Upper lobe of left lung (tissue), 6 donors: ENCODE measurements around the gene DISC1. TPM values are rescaled to one million over a fixed set of nuclear protein-coding genes. Genes with fewer than 3 reads are reported as not detected.
A peak's percentile ranks its signal among the peaks of the same experiment; 100 is the strongest.

ENCODE experiments used
- ATAC-seq, 2 donors: fragments of 200-7000 bp; cut with Tn5 transposase; one replicate each; pipeline ENCODE4 v1.9.1; 2022; ENCODE audit warnings: mild to moderate bottlenecking in 2 of 2, moderate library complexity in 2 of 2; ENCODE audit not compliant: low FRiP score in 2 of 2
- DNase-seq, 2 donors: peaks; one replicate each; pipeline ENCODE4 v3.0.0-alpha.2; 2019 to 2020
- H3K27ac ChIP-seq, 4 donors: fragments of 200-600 bp; sonication (generic); one replicate each; pipeline ENCODE4 v1.5.1; 2016 to 2019
- H3K27me3 ChIP-seq, 4 donors: fragments of 200-600 bp; sonication (generic); one replicate each; pipeline ENCODE4 v1.5.1; 2017 to 2019
- H3K36me3 ChIP-seq, 4 donors: fragments of 200-600 bp; sonication (generic); one replicate each; pipeline ENCODE4 v1.5.1; 2016 to 2019
- H3K4me1 ChIP-seq, 4 donors: fragments of 200-600 bp; sonication (generic); one replicate each; pipeline ENCODE4 v1.5.1; 2018 to 2019
- H3K4me3 ChIP-seq, 4 donors: fragments of 200-600 bp; sonication (generic); one replicate each; pipeline ENCODE4 v1.5.1; 2017 to 2019; ENCODE audit warnings: mild to moderate bottlenecking in 2 of 4, moderate library complexity in 1 of 4
- H3K9me3 ChIP-seq, 4 donors: fragments of 200-600 bp; sonication (generic); one replicate each; pipeline ENCODE4 v1.5.1; 2018 to 2019
- EP300 ChIP-seq, 4 donors: sonication (generic); formaldehyde crosslinking; IDR thresholded peaks; one replicate each; pipeline ENCODE4 v1.5.1; 2017; ENCODE audit warnings: antibody characterized with exemption in 4 of 4, control low read depth in 2 of 4
- POLR2A ChIP-seq, 4 donors: fragments of 450-650 bp; IDR thresholded peaks; one replicate each; pipeline ENCODE4 v1.5.1; 2016 to 2017; ENCODE audit warnings: antibody characterized with exemption in 4 of 4, mild to moderate bottlenecking in 2 of 4
- POLR2AphosphoS5 ChIP-seq, 2 donors: sonication (generic); formaldehyde crosslinking; IDR thresholded peaks; one replicate each; pipeline ENCODE4 v1.5.1; 2017; ENCODE audit warnings: antibody characterized with exemption in 2 of 2
- WGBS, 2 donors: methylation state at CpG; one replicate each; pipeline ENCODE4 v1.1.5; 2017 to 2018; 5-methylcytosine and 5-hydroxymethylcytosine counted together
- total RNA-seq, 6 donors: library from RNA; depleted of rRNA in 4 of 6; stranded (reverse); fragments of >200 nt in 4 of 6; gene quantifications; one replicate each; pipeline versions ENCODE4 v1.1.0 to v1.2.1, GENCODE V29; 2016 to 2021
- TF ChIP-seq, protein P1 (sequence below), 6 experiments: fragments of 450-650 bp in 4 of 6; fragments of 200-600 bp in 2 of 6; sonication (generic) in 2 of 6; IDR thresholded peaks; one replicate each; pipeline ENCODE4 v1.5.1; 2016 to 2019; ENCODE audit warnings: antibody characterized with exemption in 6 of 6
- donor health status: DM: no; HTN: no; CAD: no; lungs with moderate emphysema.
- donor health status: DM: no; HTN: yes; CAD: no; lungs with severe emphysema.

The DISC1 gene
- total RNA-seq, 6 donors from 2014 or later, result 6.1 to 16.8 (median 10.5) TPM

GRCh38 chr1:231924180-231924579, 297.6 kb downstream of the DISC1 start:
- no peak for DNase-seq
- no peak overlapping the region for H3K4me3 ChIP-seq
- no peak overlapping the region for H3K27ac ChIP-seq
- no peaks in the 10 kb centered on the region for H3K27me3 ChIP-seq
- ATAC-seq, result no peak
- TF ChIP-seq, protein P1, sequence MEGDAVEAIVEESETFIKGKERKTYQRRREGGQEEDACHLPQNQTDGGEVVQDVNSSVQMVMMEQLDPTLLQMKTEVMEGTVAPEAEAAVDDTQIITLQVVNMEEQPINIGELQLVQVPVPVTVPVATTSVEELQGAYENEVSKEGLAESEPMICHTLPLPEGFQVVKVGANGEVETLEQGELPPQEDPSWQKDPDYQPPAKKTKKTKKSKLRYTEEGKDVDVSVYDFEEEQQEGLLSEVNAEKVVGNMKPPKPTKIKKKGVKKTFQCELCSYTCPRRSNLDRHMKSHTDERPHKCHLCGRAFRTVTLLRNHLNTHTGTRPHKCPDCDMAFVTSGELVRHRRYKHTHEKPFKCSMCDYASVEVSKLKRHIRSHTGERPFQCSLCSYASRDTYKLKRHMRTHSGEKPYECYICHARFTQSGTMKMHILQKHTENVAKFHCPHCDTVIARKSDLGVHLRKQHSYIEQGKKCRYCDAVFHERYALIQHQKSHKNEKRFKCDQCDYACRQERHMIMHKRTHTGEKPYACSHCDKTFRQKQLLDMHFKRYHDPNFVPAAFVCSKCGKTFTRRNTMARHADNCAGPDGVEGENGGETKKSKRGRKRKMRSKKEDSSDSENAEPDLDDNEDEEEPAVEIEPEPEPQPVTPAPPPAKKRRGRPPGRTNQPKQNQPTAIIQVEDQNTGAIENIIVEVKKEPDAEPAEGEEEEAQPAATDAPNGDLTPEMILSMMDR (IDR thresholded peaks at IDR 0.05), result no peak
- TF ChIP-seq EP300 (IDR thresholded peaks at IDR 0.05) (no peak), POLR2AphosphoS5 (IDR thresholded peaks at IDR 0.05) (no peak), POLR2A (IDR thresholded peaks at IDR 0.05) (no peak)
- H3K4me1 ChIP-seq, result peaks cover 6 to 12% (median 11%) of the 10 kb centered on the region in 4 donors
- no peaks in the 10 kb centered on the region for H3K36me3 ChIP-seq
- no peaks in the 10 kb centered on the region for H3K9me3 ChIP-seq
- WGBS, 2 donors, result 68 to 72% methylated on average over 7 of the region's 7 CpGs

- Histone ChIP-seq H3K4me3 (no peak overlapping the region), H3K9me3 (no peaks in the 10 kb centered on the region), H3K36me3 (no peaks in the 10 kb centered on the region), H3K27ac (no peak overlapping the region), H3K27me3 (no peaks in the 10 kb centered on the region), H3K4me1 (peaks cover 0 to 8% (median 2%) of the 10 kb centered on the region in 4 donors)
- no peak for TF ChIP-seq EP300 (IDR thresholded peaks at IDR 0.05)
- WGBS, 2 donors, result 91 to 95% methylated on average over 3 of the region's 3 CpGs
- ATAC-seq (no peak), DNase-seq (no peak)
Observed at GRCh38 chr1:231925864-231926263, 299.3 kb downstream of the DISC1 start.

DNA sequence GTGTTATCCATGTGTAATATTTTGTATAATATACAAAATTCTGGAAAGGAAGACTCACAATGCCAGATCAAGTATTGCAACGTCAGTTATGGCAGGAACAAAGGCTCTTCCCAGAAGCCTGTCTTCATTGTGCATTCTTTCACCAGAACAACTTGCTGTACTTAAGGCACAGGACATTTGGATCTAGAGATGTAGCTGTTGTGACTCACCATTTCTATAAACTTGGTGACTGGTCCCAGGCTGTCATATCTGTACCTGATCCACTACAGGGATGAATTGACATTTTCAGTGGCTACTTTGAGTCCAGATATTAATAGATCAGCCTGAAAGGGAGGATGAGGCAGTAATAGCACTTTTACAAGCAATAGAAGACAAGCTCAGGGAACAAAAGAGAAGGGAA, 299.8 kb downstream of the DISC1 start:
- no peaks in the 10 kb centered on the region for H3K9me3 ChIP-seq
- H3K4me3 ChIP-seq, result no peak overlapping the region
- ATAC-seq (no peak), DNase-seq (no peak)
- H3K27ac ChIP-seq, result no peak overlapping the region
- H3K36me3 ChIP-seq, result no peaks in the 10 kb centered on the region
- no peaks in the 10 kb centered on the region for H3K27me3 ChIP-seq
- TF ChIP-seq, protein P1 (IDR thresholded peaks at IDR 0.05), result no peak
- TF ChIP-seq EP300 (IDR thresholded peaks at IDR 0.05), result peak in 1 of 4 donors; percentile 4
- H3K4me1 ChIP-seq, result peaks cover 0 to 8% (median 2%) of the 10 kb centered on the region in 4 donors
- WGBS, 2 donors, result 65 to 83% methylated on average over 1 of the region's 1 CpG

- Histone ChIP-seq H3K27ac (no peak overlapping the region), H3K4me1 (peaks cover 0 to 8% (median 2%) of the 10 kb centered on the region in 4 donors), H3K9me3 (peaks cover 0 to 4% (median 2%) of the 10 kb centered on the region in 4 donors), H3K4me3 (no peak overlapping the region), H3K27me3 (no peaks in the 10 kb centered on the region), H3K36me3 (no peaks in the 10 kb centered on the region)
- TF ChIP-seq POLR2A (IDR thresholded peaks at IDR 0.05), result no peak
- no peak for TF ChIP-seq POLR2AphosphoS5 (IDR thresholded peaks at IDR 0.05)
- no peak for ATAC-seq
- DNase-seq, result no peak
- WGBS, 2 donors, result 89 to 98% methylated on average over 2 of the region's 2 CpGs
Observed at GRCh38 chr1:231926933-231927332, 300.3 kb downstream of the DISC1 start.

DNA sequence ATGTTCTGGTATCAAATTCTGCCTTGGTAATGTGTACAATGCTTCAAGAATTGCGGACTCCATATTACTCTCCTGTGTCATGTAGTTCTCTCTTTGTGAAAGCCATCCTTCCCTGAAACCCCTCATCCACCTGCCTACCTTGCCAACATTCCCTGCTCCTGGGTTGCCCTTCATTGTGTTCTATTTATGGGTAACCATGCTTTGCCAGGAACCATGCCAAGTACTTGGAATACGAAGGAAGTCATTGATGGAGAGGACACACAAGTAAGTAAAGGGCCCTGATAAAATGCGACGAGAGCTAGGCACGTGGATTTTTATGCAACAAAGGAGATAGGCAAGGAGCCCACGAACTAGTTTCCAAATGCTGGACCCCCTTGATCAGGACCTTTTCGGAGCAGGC, 300.8 kb downstream of the DISC1 start:
- WGBS, 2 donors, result 52 to 62% methylated on average over 6 to 7 of the region's 7 CpGs
- DNase-seq (no peak), ATAC-seq (no peak)
- Histone ChIP-seq H3K27me3 (no peaks in the 10 kb centered on the region), H3K9me3 (peaks cover 0 to 5% (median 4%) of the 10 kb centered on the region in 4 donors), H3K4me1 (peaks cover 0 to 8% (median 2%) of the 10 kb centered on the region in 4 donors), H3K4me3 (no peak overlapping the region), H3K36me3 (no peaks in the 10 kb centered on the region), H3K27ac (no peak overlapping the region)
- TF ChIP-seq POLR2AphosphoS5 (IDR thresholded peaks at IDR 0.05) (no peak), EP300 (IDR thresholded peaks at IDR 0.05) (no peak), POLR2A (IDR thresholded peaks at IDR 0.05) (no peak)
- TF ChIP-seq, protein P1 (IDR thresholded peaks at IDR 0.05), result no peak

DNA sequence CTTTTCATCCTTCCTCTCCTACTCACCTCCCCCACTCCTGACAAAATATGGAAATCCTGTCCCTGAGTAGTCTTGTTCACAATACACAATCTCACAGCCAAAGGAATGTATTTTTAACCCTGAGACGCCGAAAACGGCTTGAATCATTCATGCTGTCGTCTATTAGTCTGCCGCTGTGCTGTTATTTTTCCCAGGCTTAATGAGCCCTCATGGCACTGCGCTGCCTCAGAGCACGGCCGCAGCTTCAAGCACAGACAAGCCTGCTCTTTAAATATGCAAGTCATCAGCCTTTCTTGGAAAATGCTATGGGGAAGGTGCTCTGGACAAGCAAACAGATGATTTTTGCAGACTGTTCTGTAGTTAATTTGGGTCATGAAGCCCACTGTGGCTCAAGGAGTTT, 302.7 kb downstream of the DISC1 start:
- peaks cover 0 to 8% (median 2%) of the 10 kb centered on the region in 4 donors for H3K4me1 ChIP-seq
- H3K27ac ChIP-seq, result no peak overlapping the region
- H3K4me3 ChIP-seq, result no peak overlapping the region
- no peak for ATAC-seq
- H3K36me3 ChIP-seq, result no peaks in the 10 kb centered on the region
- TF ChIP-seq, protein P1 (IDR thresholded peaks at IDR 0.05), result no peak
- TF ChIP-seq EP300 (IDR thresholded peaks at IDR 0.05), result no peak
- TF ChIP-seq POLR2A (IDR thresholded peaks at IDR 0.05), result no peak
- no peak for TF ChIP-seq POLR2AphosphoS5 (IDR thresholded peaks at IDR 0.05)
- peaks cover 0 to 5% (median 4%) of the 10 kb centered on the region in 4 donors for H3K9me3 ChIP-seq
- no peak for DNase-seq
- 20 to 42% methylated on average over 8 of the region's 8 CpGs for WGBS, 2 donors
- no peaks in the 10 kb centered on the region for H3K27me3 ChIP-seq
